ENCODE measurements around the gene YLPM1. TPM values are rescaled to one million over a fixed set of nuclear protein-coding genes. Genes with fewer than 3 reads are reported as not detected.

The YLPM1 gene
- total and polyA plus RNA-seq, 2 donors (not counting 1 experiment from before 2014, with no cell fraction given): 22.4 to 116 TPM

DNA sequence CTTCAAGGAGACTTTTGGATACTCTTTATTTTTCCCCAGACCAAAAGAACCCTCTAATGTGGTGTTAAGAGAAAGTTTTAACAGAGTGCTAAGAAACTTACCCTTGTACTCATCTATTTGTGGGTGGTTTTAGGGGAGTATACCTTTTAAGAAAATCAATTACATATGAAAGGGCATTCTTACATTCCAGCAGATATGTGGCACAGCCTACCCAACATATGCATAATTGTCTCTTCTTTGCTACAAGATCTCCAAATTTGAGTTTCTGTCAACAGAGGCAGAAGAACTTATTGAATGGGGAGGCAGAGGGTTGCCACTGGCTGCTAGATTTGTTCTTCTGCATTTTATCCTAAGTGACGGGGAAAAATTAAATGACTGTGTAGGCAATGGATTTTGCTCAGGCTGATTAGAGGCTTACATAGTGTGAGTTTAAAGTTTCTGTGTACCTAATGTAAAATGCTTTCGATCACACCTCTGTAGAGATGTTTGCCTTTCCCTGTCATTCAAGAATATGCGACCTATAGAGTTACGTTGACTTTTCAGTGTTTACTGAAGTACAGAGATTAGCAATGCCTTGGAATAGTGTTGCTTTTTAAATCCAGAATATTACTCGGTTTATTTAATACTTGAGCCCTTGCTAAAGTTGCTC, 58.3 kb downstream of the YLPM1 start:
- H3K4me3 Mint-ChIP-seq: no peak overlapping the region
- WGBS (ENCODE audit: insufficient coverage): 100% methylated on average over 1 of the region's 5 CpGs
- no peaks in the 10 kb centered on the region for H3K79me2 ChIP-seq (ENCODE audit: control insufficient read depth, insufficient read depth, low read length)
- no peak overlapping the region for H3K27ac Mint-ChIP-seq
- H3K9me3 ChIP-seq (ENCODE audit: control extremely low read depth in 1 of 3, control insufficient read depth in 2 of 3, insufficient read depth in 1 of 3, low read length in 2 of 3): no peaks in the 10 kb centered on the region
- peaks cover 0 to 6% of the 10 kb centered on the region in 2 donors for H3K4me1 ChIP-seq (ENCODE audit: control insufficient read depth in 2 of 2, insufficient read depth in 2 of 2, low read length in 2 of 2)
- intact Hi-C loops (cut with micrococcal nuclease): no loop called here
- H2AFZ ChIP-seq (ENCODE audit: insufficient read depth, low read depth, low read length, poor library complexity, severe bottlenecking): no peak overlapping the region
- H3K27me3 ChIP-seq (replicated peaks in 1 of 4; ENCODE audit: control extremely low read depth in 1 of 4, control insufficient read depth in 3 of 4, insufficient read depth in 4 of 4, low read length in 3 of 4): no peaks in the 10 kb centered on the region
- DNase-seq (no peak), ATAC-seq (ENCODE audit: low read depth) (no peak)
- CTCF ChIA-PET: no interaction called here
- H3K4me2 ChIP-seq (replicated peaks; ENCODE audit: low read depth, low read length, poor library complexity, severe bottlenecking): no peak overlapping the region
- no peak overlapping the region for H3K27ac ChIP-seq (ENCODE audit: low read length in 2 of 2)
- H3K27me3 Mint-ChIP-seq: no peaks in the 10 kb centered on the region
- H3K4me1 Mint-ChIP-seq: peaks cover 11% of the 10 kb centered on the region
- POLR2A ChIA-PET: no interaction called here
- H3K9me3 Mint-ChIP-seq (ENCODE audit: insufficient read depth): no peaks in the 10 kb centered on the region
- no peak overlapping the region for H3K9ac ChIP-seq (ENCODE audit: low read length)
- no peaks in the 10 kb centered on the region for H4K20me1 ChIP-seq (ENCODE audit: control insufficient read depth, insufficient read depth, low read length, poor library complexity, severe bottlenecking)
- TF ChIP-seq, protein P1, sequence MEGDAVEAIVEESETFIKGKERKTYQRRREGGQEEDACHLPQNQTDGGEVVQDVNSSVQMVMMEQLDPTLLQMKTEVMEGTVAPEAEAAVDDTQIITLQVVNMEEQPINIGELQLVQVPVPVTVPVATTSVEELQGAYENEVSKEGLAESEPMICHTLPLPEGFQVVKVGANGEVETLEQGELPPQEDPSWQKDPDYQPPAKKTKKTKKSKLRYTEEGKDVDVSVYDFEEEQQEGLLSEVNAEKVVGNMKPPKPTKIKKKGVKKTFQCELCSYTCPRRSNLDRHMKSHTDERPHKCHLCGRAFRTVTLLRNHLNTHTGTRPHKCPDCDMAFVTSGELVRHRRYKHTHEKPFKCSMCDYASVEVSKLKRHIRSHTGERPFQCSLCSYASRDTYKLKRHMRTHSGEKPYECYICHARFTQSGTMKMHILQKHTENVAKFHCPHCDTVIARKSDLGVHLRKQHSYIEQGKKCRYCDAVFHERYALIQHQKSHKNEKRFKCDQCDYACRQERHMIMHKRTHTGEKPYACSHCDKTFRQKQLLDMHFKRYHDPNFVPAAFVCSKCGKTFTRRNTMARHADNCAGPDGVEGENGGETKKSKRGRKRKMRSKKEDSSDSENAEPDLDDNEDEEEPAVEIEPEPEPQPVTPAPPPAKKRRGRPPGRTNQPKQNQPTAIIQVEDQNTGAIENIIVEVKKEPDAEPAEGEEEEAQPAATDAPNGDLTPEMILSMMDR (IDR thresholded peaks at IDR 0.05): no peak
- no peak for TF ChIP-seq EZH2 (IDR thresholded peaks at IDR 0.05; ENCODE audit: borderline replicate concordance, insufficient read depth, low read depth, low read length, poor library complexity, severe bottlenecking)
- H3K4me3 ChIP-seq (ENCODE audit: control extremely low read depth in 1 of 5, extremely low read depth in 1 of 5, insufficient read depth in 1 of 5, low read depth in 2 of 5, low read length in 4 of 5): no peak overlapping the region
- peaks cover 8 to 59% of the 10 kb centered on the region in 2 experiments for H3K36me3 ChIP-seq (replicated peaks in 1 of 2; ENCODE audit: control extremely low read depth in 1 of 2, control insufficient read depth in 1 of 2, extremely low read depth in 1 of 2, insufficient read depth in 2 of 2, low read length in 1 of 2)

DNA sequence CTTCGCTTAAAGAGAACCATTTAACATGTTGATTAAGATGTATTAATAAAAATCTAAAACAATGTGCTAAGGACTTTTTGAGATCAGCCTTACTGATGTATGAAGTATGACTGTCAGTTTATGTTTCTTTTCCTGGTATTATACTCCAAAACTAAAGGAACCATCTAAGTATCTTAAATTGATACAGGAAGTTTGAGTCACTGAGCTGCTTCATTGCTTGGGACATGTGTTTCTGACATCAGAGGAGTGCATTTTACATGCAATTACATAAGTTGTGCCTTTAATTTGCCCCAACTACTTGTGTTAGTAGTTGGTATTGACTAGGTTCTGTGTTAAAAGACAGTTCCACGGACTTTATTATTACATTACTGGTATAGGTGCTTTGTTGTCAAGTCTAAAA, 61.9 kb downstream of the YLPM1 start:
- POLR2A ChIA-PET: no interaction called here

More for the DNA sequence above, 61.9 kb downstream of the YLPM1 start:
- Histone ChIP-seq H3K4me3 (ENCODE audit: control extremely low read depth in 1 of 5, extremely low read depth in 1 of 5, insufficient read depth in 1 of 5, low read depth in 2 of 5, low read length in 4 of 5) (no peak overlapping the region), H3K27ac (ENCODE audit: low read length in 2 of 2) (peak overlapping the region in 1 of 2 donors; percentile 49), H3K27me3 (replicated peaks in 1 of 4; ENCODE audit: control extremely low read depth in 1 of 4, control insufficient read depth in 3 of 4, insufficient read depth in 4 of 4, low read length in 3 of 4) (no peaks in the 10 kb centered on the region), H3K4me2 (replicated peaks; ENCODE audit: low read depth, low read length, poor library complexity, severe bottlenecking) (peak overlapping the region; percentile 26), H3K9me3 (ENCODE audit: control extremely low read depth in 1 of 3, control insufficient read depth in 2 of 3, insufficient read depth in 1 of 3, low read length in 2 of 3) (no peaks in the 10 kb centered on the region), H3K4me1 (ENCODE audit: control insufficient read depth in 2 of 2, insufficient read depth in 2 of 2, low read length in 2 of 2) (peaks cover 0 to 6% of the 10 kb centered on the region in 2 donors), H2AFZ (ENCODE audit: insufficient read depth, low read depth, low read length, poor library complexity, severe bottlenecking) (no peak overlapping the region), H4K20me1 (ENCODE audit: control insufficient read depth, insufficient read depth, low read length, poor library complexity, severe bottlenecking) (no peaks in the 10 kb centered on the region), H3K79me2 (ENCODE audit: control insufficient read depth, insufficient read depth, low read length) (no peaks in the 10 kb centered on the region), H3K36me3 (replicated peaks in 1 of 2; ENCODE audit: control extremely low read depth in 1 of 2, control insufficient read depth in 1 of 2, extremely low read depth in 1 of 2, insufficient read depth in 2 of 2, low read length in 1 of 2) (peaks cover 10 to 51% of the 10 kb centered on the region in 2 experiments), H3K9ac (ENCODE audit: low read length) (no peak overlapping the region)
- no CpG with 5 or more reads among the region's 2 CpGs for WGBS (ENCODE audit: insufficient coverage)
- peaks cover 11% of the 10 kb centered on the region for H3K4me1 Mint-ChIP-seq
- H3K27me3 Mint-ChIP-seq: no peaks in the 10 kb centered on the region
- peak overlapping the region; percentile 41 for H3K27ac Mint-ChIP-seq
- intact Hi-C loops (cut with micrococcal nuclease): no loop called here
- H3K4me3 Mint-ChIP-seq: no peak overlapping the region
- ATAC-seq (ENCODE audit: low read depth): no peak
- DNase-seq: peak; percentile 32
- H3K9me3 Mint-ChIP-seq (ENCODE audit: insufficient read depth): no peaks in the 10 kb centered on the region
- CTCF ChIA-PET: no interaction called here
- TF ChIP-seq, protein P1 (IDR thresholded peaks at IDR 0.05): no peak
- no peak for TF ChIP-seq EZH2 (IDR thresholded peaks at IDR 0.05; ENCODE audit: borderline replicate concordance, insufficient read depth, low read depth, low read length, poor library complexity, severe bottlenecking)

Data from B cell (primary cell).